Osteocyte (in vitro differentiated cells): ENCODE data around the gene MYOZ3. TPM values are rescaled to one million over a fixed set of nuclear protein-coding genes. Genes with fewer than 3 reads are reported as not detected.

ENCODE experiments used
- DNase-seq: peaks from one replicate; pipeline ENCODE4 v3.0.0; 2021; ENCODE audit warnings: mixed read lengths; ENCODE audit not compliant: unreplicated experiment; ENCODE audit errors: extremely low spot score
- H3K27ac Mint-ChIP-seq: one replicate; pipeline ENCODE4 v1.8.0; 2021; ENCODE audit warnings: mild to moderate bottlenecking, mixed read lengths; ENCODE audit not compliant: unreplicated experiment
- H3K27me3 Mint-ChIP-seq: one replicate; pipeline ENCODE4 v1.8.0; 2021; ENCODE audit warnings: mixed read lengths; ENCODE audit not compliant: unreplicated experiment
- H3K36me3 Mint-ChIP-seq: one replicate; pipeline ENCODE4 v1.8.0; 2021; ENCODE audit warnings: mixed read lengths; ENCODE audit not compliant: unreplicated experiment
- H3K4me1 Mint-ChIP-seq: one replicate; pipeline ENCODE4 v1.8.0; 2021; ENCODE audit warnings: mixed read lengths; ENCODE audit not compliant: unreplicated experiment
- H3K4me3 Mint-ChIP-seq: one replicate; pipeline ENCODE4 v1.8.0; 2021; ENCODE audit warnings: mild to moderate bottlenecking, moderate library complexity, mixed read lengths; ENCODE audit not compliant: unreplicated experiment
- H3K9me3 Mint-ChIP-seq: one replicate; pipeline ENCODE4 v1.8.0; 2021; ENCODE audit warnings: mixed read lengths; ENCODE audit not compliant: unreplicated experiment
- total RNA-seq: library from RNA; stranded (reverse); gene quantifications from 2 replicates; pipeline ENCODE4 v1.2.1, GENCODE V29; 2021
- TF ChIP-seq, protein P1 (sequence below): fragments of 200-600 bp; sonication (generic); IDR thresholded peaks from 2 replicates; pipeline ENCODE4 v1.5.0; 2021; ENCODE audit warnings: antibody characterized with exemption, mild to moderate bottlenecking, moderate library complexity

MYOZ3 gene
- total RNA-seq, 1 donor from 2014 or later: 0.27 TPM

- TF ChIP-seq, protein P1, sequence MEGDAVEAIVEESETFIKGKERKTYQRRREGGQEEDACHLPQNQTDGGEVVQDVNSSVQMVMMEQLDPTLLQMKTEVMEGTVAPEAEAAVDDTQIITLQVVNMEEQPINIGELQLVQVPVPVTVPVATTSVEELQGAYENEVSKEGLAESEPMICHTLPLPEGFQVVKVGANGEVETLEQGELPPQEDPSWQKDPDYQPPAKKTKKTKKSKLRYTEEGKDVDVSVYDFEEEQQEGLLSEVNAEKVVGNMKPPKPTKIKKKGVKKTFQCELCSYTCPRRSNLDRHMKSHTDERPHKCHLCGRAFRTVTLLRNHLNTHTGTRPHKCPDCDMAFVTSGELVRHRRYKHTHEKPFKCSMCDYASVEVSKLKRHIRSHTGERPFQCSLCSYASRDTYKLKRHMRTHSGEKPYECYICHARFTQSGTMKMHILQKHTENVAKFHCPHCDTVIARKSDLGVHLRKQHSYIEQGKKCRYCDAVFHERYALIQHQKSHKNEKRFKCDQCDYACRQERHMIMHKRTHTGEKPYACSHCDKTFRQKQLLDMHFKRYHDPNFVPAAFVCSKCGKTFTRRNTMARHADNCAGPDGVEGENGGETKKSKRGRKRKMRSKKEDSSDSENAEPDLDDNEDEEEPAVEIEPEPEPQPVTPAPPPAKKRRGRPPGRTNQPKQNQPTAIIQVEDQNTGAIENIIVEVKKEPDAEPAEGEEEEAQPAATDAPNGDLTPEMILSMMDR: no peak
- Mint-ChIP-seq H3K4me1 (peaks cover 42% of the 10 kb centered on the region), H3K36me3 (peaks cover 2% of the 10 kb centered on the region), H3K9me3 (no peaks in the 10 kb centered on the region), H3K4me3 (peak overlapping the region; percentile 78), H3K27me3 (no peaks in the 10 kb centered on the region), H3K27ac (peak overlapping the region; percentile 16)
- DNase-seq: no peak
Observed at GRCh38 chr5:150623878-150624216, 37.2 kb upstream of the MYOZ3 start.

GRCh38 chr5:150624334-150625163, 36.5 kb upstream of the MYOZ3 start:
- Mint-ChIP-seq H3K4me3 (peak overlapping the region; percentile 78), H3K36me3 (peaks cover 2% of the 10 kb centered on the region), H3K9me3 (no peaks in the 10 kb centered on the region), H3K27me3 (no peaks in the 10 kb centered on the region), H3K4me1 (peaks cover 47% of the 10 kb centered on the region), H3K27ac (peak overlapping the region; percentile 16)
- TF ChIP-seq, protein P1: no peak
- DNase-seq: no peak

- Mint-ChIP-seq H3K4me1 (peaks cover 46% of the 10 kb centered on the region), H3K27me3 (no peaks in the 10 kb centered on the region), H3K36me3 (peaks cover 2% of the 10 kb centered on the region), H3K4me3 (peak overlapping the region; percentile 44), H3K27ac (no peak overlapping the region), H3K9me3 (no peaks in the 10 kb centered on the region)
- no peak for DNase-seq
- TF ChIP-seq, protein P1: no peak
Observed at GRCh38 chr5:150625164-150625535, 35.9 kb upstream of the MYOZ3 start.

DNA sequence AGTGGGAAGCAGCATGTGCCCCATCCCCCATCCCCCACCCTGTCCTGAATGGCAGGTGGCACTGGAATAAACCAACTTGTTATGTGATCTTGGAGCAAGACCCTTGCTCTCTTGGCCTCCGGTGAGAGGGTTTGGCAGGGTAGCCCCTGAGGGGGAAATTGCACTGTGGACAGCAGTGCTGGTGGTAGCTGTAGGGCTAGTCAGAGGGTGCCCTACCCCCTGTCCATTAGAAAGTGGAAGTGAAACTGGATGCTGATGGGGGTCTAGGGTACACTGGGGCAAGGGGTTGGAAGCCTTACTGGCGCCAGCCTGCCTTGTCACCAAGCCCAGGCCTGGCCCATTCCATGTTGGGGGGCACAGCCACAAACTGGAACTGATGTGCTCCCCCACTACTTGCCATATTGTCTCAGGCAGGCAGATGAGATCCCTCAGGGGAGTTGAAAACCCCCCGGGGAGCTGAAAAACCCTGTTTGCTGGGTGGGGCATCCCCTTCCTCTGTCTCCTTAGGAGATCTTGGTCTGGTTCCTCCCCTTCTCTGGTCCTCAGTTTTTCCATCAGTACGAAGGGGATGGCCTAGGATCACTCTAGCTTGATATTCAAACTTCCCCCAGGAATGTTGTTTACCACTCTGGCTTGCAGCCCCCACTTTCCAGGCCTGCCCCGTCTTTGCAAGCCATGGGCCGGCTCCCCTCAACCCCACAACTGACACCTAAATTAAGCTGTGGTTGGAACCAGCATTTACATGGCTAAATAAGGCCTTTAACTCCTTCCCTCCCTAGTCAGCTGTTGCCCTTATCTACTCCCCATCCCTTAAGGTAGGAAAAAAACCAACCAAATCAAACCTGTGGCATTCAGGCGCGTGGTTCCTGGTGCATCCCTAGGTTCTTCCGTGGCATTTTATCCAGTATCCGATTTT, 35.0 kb upstream of the MYOZ3 start:
- TF ChIP-seq, protein P1: no peak
- peak overlapping the region; percentile 10 for H3K4me3 Mint-ChIP-seq
- H3K27me3 Mint-ChIP-seq: no peaks in the 10 kb centered on the region
- no peak for DNase-seq
- no peaks in the 10 kb centered on the region for H3K9me3 Mint-ChIP-seq
- no peaks in the 10 kb centered on the region for H3K36me3 Mint-ChIP-seq
- H3K4me1 Mint-ChIP-seq: peaks cover 54% of the 10 kb centered on the region
- no peak overlapping the region for H3K27ac Mint-ChIP-seq

DNA sequence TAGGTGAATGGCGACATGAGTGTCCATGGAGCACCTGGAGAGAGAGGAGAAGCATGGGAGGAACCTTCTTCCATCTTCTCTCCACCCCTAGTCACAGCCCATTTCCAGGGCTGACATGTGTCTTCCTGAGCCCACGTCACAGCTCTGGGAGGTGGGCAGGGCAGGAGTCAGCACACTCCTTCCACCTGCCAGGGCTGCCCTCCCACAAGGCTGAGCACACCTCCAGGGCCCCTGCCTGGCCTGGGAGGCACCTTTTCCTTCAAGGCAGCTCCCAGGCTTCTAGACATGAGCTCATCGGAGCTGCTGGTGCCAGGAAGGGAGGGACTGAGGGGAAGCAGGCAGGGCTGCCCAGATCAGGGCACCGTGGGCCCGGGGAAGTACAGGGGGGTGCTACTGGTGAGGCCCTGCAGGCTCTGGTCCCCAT, 34.2 kb upstream of the MYOZ3 start:
- no peak overlapping the region for H3K27ac Mint-ChIP-seq
- peaks cover 58% of the 10 kb centered on the region for H3K4me1 Mint-ChIP-seq
- H3K4me3 Mint-ChIP-seq: peak overlapping the region; percentile 38

More for the DNA sequence above, 34.2 kb upstream of the MYOZ3 start:
- H3K9me3 Mint-ChIP-seq: no peaks in the 10 kb centered on the region
- DNase-seq: no peak
- H3K27me3 Mint-ChIP-seq: no peaks in the 10 kb centered on the region
- H3K36me3 Mint-ChIP-seq: no peaks in the 10 kb centered on the region
- TF ChIP-seq, protein P1: no peak
